Upper lobe of right lung (tissue), 1 donor: ENCODE results near the gene MIGA2. TPM values are rescaled to one million over a fixed set of nuclear protein-coding genes. Genes with fewer than 3 reads are reported as not detected.

Source experiments
- ATAC-seq: fragments of 200-7000 bp; cut with Tn5 transposase; one replicate; pipeline ENCODE4 v1.9.1; 2020; ENCODE audit warnings: mild to moderate bottlenecking, moderate library complexity
- DNase-seq: peaks from one replicate; pipeline ENCODE4 v3.0.0-alpha.2; 2020
- H3K27ac ChIP-seq: fragments of 200-600 bp; one replicate; pipeline ENCODE4 v1.8.0; 2022
- H3K27me3 ChIP-seq: fragments of 200-600 bp; one replicate; pipeline ENCODE4 v1.8.0; 2022; ENCODE audit warnings: mild to moderate bottlenecking
- H3K36me3 ChIP-seq: fragments of 200-600 bp; one replicate; pipeline ENCODE4 v1.8.0; 2022
- H3K4me1 ChIP-seq: fragments of 200-600 bp; one replicate; pipeline ENCODE4 v1.8.0; 2022
- H3K4me3 ChIP-seq: fragments of 200-600 bp; one replicate; pipeline ENCODE4 v1.8.0; 2022; ENCODE audit warnings: mild to moderate bottlenecking
- H3K9me3 ChIP-seq: fragments of 200-600 bp; one replicate; pipeline ENCODE4 v1.8.0; 2022
- CTCF ChIP-seq: fragments of 200-600 bp; IDR thresholded peaks from one replicate; pipeline ENCODE4 v1.8.0; 2022; ENCODE audit warnings: antibody characterized with exemption
- intact Hi-C: fragments of 100-400 bp; cut with DNase I; formaldehyde crosslinking; loops from one replicate; pipeline ENCODE4 v1.11.0; 2022
- total RNA-seq: library from RNA; stranded (reverse); fragmentation: NEBNext Ultra II Directional; extraction: Animal tissue kit (Norgen Biotek cat#: 25700); gene quantifications from one replicate; pipeline ENCODE4 v1.2.1, GENCODE V29; 2021
- donor health status: DM: no; HTN: yes; CAD: no; lungs with severe emphysema.

Gene MIGA2
- total RNA-seq, 1 donor from 2014 or later = 20.7 TPM

GRCh38 chr9:129069862-129070641 is 33.6 kb downstream of the MIGA2 start:
- no peaks in the 10 kb centered on the region for H3K4me1 ChIP-seq
- intact Hi-C loops = no loop called here

DNA sequence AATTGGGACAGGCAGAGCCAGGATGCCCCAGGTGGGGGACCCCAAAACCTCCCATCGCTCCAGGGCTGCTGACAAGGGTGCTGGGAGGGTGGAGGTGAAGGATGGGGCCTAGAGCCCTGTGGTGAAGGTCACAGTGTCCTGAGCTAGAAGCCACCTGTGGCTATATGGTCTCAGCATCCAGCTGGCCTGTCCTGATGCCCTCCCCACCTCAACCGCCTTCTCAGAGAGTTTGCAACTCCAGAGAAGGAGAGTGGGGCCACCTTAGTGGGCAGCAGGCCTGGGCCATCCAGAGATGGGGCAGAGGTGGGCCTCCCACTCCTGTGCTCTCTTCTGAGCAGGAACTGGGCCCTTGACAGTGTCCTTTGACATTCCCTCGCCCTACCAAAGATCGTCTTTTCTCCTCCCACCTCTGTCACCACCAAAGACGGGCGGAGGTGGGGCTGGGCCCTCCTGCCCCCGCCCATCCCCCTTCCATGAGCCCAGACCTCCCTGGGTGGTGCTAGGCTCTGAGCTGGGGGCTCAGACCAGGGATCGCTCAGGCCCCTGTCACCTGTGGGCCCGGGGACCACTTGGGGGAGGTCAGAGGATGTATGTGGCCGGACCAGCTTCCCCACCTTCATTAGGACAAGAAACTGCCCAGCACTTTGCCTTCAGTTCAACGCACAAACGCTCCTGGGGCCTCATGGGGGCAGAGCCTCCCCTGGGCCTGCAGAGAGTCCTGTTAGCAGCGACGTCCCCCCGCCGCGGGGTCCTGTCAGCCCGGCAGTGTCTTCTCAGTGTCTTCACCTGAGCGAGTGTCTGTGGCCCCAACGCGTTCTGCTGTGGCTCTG is 34.5 kb downstream of the MIGA2 start:
- H3K27me3 ChIP-seq = no peaks in the 10 kb centered on the region
- ATAC-seq (no peak), DNase-seq (no peak)
- intact Hi-C loops = no loop called here
- H3K4me1 ChIP-seq = no peaks in the 10 kb centered on the region
- no peak overlapping the region for H3K27ac ChIP-seq
- no peaks in the 10 kb centered on the region for H3K9me3 ChIP-seq
- peaks cover 13% of the 10 kb centered on the region for H3K36me3 ChIP-seq
- no peak overlapping the region for H3K4me3 ChIP-seq
- TF ChIP-seq CTCF = no peak

More at GRCh38 chr9:129069862-129070641, 33.6 kb downstream of the MIGA2 start:
- Histone ChIP-seq H3K27ac (no peak overlapping the region), H3K4me3 (no peak overlapping the region), H3K9me3 (no peaks in the 10 kb centered on the region), H3K36me3 (peaks cover 21% of the 10 kb centered on the region), H3K27me3 (no peaks in the 10 kb centered on the region)
- ATAC-seq = no peak
- no peak for TF ChIP-seq CTCF
- DNase-seq = no peak

DNA sequence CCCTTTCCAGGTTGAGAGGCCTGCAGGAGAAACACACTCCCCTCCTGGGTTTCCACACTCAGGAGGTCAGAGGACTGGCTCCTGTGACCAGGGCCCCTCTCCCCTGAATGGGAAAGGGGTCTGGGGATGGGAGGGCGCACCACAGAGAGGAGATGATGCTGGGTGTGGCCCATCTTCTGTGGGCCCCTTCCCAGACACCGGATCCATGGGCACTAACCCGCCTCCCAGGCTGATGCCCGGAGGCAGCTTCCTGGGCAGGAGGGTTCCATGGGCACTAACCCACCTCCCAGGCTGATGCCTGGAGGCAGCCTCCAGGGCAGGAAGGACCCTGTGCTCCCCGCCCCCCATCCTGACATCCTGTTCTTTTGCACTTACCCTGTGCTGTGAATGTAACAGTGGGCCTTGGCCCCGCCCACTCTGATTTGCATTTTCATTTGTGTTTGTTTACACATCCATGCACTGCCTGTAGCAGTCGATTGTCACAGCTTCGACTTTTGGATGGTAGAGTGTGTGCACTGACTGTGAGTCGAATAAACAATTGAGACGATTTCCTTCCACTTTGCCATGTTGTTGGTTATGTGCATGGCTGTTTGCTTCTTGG is 35.2 kb downstream of the MIGA2 start:
- Histone ChIP-seq H3K9me3 (no peaks in the 10 kb centered on the region), H3K27ac (no peak overlapping the region), H3K27me3 (no peaks in the 10 kb centered on the region), H3K36me3 (peaks cover 13% of the 10 kb centered on the region), H3K4me3 (no peak overlapping the region), H3K4me1 (no peaks in the 10 kb centered on the region)
- DNase-seq = no peak
- no peak for ATAC-seq
- no peak for TF ChIP-seq CTCF
- intact Hi-C loops = no loop called here

GRCh38 chr9:129072171-129072570 is 35.7 kb downstream of the MIGA2 start:
- ATAC-seq (no peak), DNase-seq (no peak)
- no peaks in the 10 kb centered on the region for H3K4me1 ChIP-seq
- intact Hi-C loops = no loop called here
- no peak overlapping the region for H3K4me3 ChIP-seq
- H3K36me3 ChIP-seq = peaks cover 12% of the 10 kb centered on the region
- H3K9me3 ChIP-seq = no peaks in the 10 kb centered on the region
- TF ChIP-seq CTCF = no peak
- no peaks in the 10 kb centered on the region for H3K27me3 ChIP-seq
- H3K27ac ChIP-seq = no peak overlapping the region

DNA sequence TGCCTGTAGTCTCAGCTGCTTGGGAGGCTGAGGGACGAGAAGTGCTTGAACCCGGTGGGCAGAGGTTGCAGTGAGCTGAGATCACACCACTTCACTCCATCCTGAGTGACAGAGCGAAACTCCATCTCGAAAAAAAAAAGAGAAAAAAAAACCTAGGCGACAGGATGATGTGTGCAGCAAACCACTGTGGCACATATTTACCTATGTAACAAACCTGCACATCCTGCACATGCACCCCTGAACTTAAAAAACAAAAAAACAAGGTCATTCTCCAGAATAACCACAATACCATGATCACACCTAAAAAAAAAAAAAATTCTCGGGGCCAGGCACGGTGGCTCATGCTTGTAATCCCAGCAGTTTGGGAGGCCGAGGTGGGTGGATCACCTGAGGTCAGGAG is 37.0 kb downstream of the MIGA2 start:
- Histone ChIP-seq H3K27me3 (no peaks in the 10 kb centered on the region), H3K4me1 (no peaks in the 10 kb centered on the region), H3K4me3 (no peak overlapping the region), H3K36me3 (no peaks in the 10 kb centered on the region), H3K27ac (no peak overlapping the region), H3K9me3 (no peaks in the 10 kb centered on the region)
- no peak for TF ChIP-seq CTCF
- DNase-seq = no peak
- intact Hi-C loops = no loop called here
- ATAC-seq = no peak
